Thyroid gland (tissue), 4 donors: ENCODE data around the gene WDFY1.

Source experiments
- POLR2A ChIP-seq, 2 donors: fragments of 450-650 bp; IDR thresholded peaks; one replicate each; pipeline ENCODE4 v1.6.1; 2017; ENCODE audit warnings: antibody characterized with exemption in 2 of 2, mild to moderate bottlenecking in 2 of 2, moderate library complexity in 1 of 2
- TF ChIP-seq, protein P1 (sequence below), 6 experiments: fragments of 200-600 bp in 3 of 6; fragments of 450-650 bp in 3 of 6; sonication (generic) in 3 of 6; IDR thresholded peaks; one replicate each; pipeline ENCODE4 v1.5.1; 2016 to 2019; ENCODE audit warnings: antibody characterized with exemption in 6 of 6, mild to moderate bottlenecking in 2 of 6, inconsistent platforms in 1 of 6, moderate library complexity in 1 of 6

DNA sequence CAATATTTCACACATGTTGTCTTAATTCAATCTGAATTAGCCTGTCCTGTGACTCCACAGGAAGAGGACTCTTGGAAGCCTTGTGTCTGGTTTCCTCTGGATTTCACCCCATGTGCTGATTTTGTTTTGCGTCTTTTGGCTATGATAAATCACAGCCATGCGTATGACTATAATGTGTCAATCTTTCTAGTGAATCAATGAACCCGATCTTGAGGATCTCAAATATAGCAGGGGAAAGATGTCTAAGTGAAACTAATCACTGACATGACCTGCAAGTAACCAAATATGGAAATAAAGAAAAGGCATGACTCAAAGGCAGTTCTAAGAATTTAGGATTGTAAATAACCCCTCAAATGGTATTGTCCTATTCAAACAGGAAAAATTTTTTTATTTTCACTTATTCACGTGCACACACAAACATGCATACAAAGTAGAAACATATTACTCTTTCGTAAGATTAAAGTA lies 8.2 kb downstream of the WDFY1 start:
- TF ChIP-seq, protein P1, sequence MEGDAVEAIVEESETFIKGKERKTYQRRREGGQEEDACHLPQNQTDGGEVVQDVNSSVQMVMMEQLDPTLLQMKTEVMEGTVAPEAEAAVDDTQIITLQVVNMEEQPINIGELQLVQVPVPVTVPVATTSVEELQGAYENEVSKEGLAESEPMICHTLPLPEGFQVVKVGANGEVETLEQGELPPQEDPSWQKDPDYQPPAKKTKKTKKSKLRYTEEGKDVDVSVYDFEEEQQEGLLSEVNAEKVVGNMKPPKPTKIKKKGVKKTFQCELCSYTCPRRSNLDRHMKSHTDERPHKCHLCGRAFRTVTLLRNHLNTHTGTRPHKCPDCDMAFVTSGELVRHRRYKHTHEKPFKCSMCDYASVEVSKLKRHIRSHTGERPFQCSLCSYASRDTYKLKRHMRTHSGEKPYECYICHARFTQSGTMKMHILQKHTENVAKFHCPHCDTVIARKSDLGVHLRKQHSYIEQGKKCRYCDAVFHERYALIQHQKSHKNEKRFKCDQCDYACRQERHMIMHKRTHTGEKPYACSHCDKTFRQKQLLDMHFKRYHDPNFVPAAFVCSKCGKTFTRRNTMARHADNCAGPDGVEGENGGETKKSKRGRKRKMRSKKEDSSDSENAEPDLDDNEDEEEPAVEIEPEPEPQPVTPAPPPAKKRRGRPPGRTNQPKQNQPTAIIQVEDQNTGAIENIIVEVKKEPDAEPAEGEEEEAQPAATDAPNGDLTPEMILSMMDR (IDR thresholded peaks at IDR 0.05): no peak
- no peak for TF ChIP-seq POLR2A (IDR thresholded peaks at IDR 0.05)
